Stimulated activated CD4-positive, alpha-beta T cell treated with anti-CD3 and anti-CD28 coated beads, Interleukin-2, amount 100 ng/mL, for 24 hours (primary cell): ENCODE results near the gene MAPK4.
"Not testable (repeated sequence)": the region's sequence is repeated elsewhere in the genome, so short reads cannot be mapped to it uniquely, and the experiment has no call there.

Experiments
- DNase-seq, 2 donors: peaks; one replicate each; pipeline ENCODE4 v3.0.0-alpha.2; 2020

Gene MAPK4

GRCh38 chr18:50578030-50578429 is 18.1 kb downstream of the MAPK4 start:
- DNase-seq = no peak

GRCh38 chr18:50578651-50579050 is 18.8 kb downstream of the MAPK4 start:
- no peak for DNase-seq

- no peak for DNase-seq
Measured at GRCh38 chr18:50579061-50579774, 19.3 kb downstream of the MAPK4 start.

GRCh38 chr18:50581517-50581916 is 21.6 kb downstream of the MAPK4 start:
- no peak for DNase-seq

GRCh38 chr18:50582500-50582899 is 22.6 kb downstream of the MAPK4 start:
- no peak for DNase-seq

GRCh38 chr18:50586710-50587109 is 26.8 kb downstream of the MAPK4 start:
- DNase-seq = no peak

GRCh38 chr18:50590593-50590992 is 30.7 kb downstream of the MAPK4 start:
- DNase-seq = no peak

- no peak for DNase-seq
Measured at GRCh38 chr18:50594012-50594411, 34.1 kb downstream of the MAPK4 start.

- no peak for DNase-seq
Measured at GRCh38 chr18:50594942-50595341, 35.1 kb downstream of the MAPK4 start.

GRCh38 chr18:50602466-50602865 is 42.6 kb downstream of the MAPK4 start:
- no peak for DNase-seq

GRCh38 chr18:50606609-50607008 is 46.7 kb downstream of the MAPK4 start:
- DNase-seq = no peak

- DNase-seq = no peak
Measured at GRCh38 chr18:50607378-50607926, 47.6 kb downstream of the MAPK4 start.

- not testable (repeated sequence) for DNase-seq
Measured at GRCh38 chr18:50609171-50609570, 49.3 kb downstream of the MAPK4 start.

- DNase-seq = no peak
Measured at GRCh38 chr18:50610349-50610748, 50.5 kb downstream of the MAPK4 start.

- DNase-seq = no peak
Measured at GRCh38 chr18:50611529-50611941, 51.6 kb downstream of the MAPK4 start.

GRCh38 chr18:50614838-50615237 is 55.0 kb downstream of the MAPK4 start:
- no peak for DNase-seq

GRCh38 chr18:50616484-50617048 is 56.7 kb downstream of the MAPK4 start:
- no peak for DNase-seq

- DNase-seq = no peak
Measured at GRCh38 chr18:50619861-50620275, 60.0 kb downstream of the MAPK4 start.

- no peak for DNase-seq
Measured at GRCh38 chr18:50620319-50620718, 60.4 kb downstream of the MAPK4 start.

GRCh38 chr18:50621366-50621765 is 61.5 kb downstream of the MAPK4 start:
- no peak for DNase-seq

- DNase-seq = no peak
Measured at GRCh38 chr18:50622320-50622719, 62.4 kb downstream of the MAPK4 start.

GRCh38 chr18:50622865-50623393 is 63.0 kb downstream of the MAPK4 start:
- no peak for DNase-seq

- no peak for DNase-seq
Measured at GRCh38 chr18:50623694-50624352, 63.9 kb downstream of the MAPK4 start.

- DNase-seq = no peak
Measured at GRCh38 chr18:50624981-50625380, 65.1 kb downstream of the MAPK4 start.
